ENCODE measurements around the gene DNAH6. TPM values are rescaled to one million over a fixed set of nuclear protein-coding genes. Genes with fewer than 3 reads are reported as not detected.
A peak's percentile ranks its signal among the peaks of the same experiment; 100 is the strongest.
"Not testable (repeated sequence)": the region's sequence is repeated elsewhere in the genome, so short reads cannot be mapped to it uniquely, and the experiment has no call there.

DNAH6 gene
- total and polyA plus RNA-seq, 10 of the 15 experiments (the other 5 are each of a cell fraction or from before 2014, with no cell fraction given) = 0.07 to 1.0 (median 0.29) TPM

GRCh38 chr2:84550916-84551315 is 34.6 kb downstream of the DNAH6 start (continued):
- TF ChIP-seq MYB (IDR thresholded peaks at IDR 0.05; ENCODE audit: borderline replicate concordance, low read depth, low read length) (no peak), BCL3 (IDR thresholded peaks at IDR 0.05; ENCODE audit: borderline replicate concordance, insufficient read depth, low read depth, low read length, poor library complexity, severe bottlenecking) (no peak), CBX3 (IDR thresholded peaks at IDR 0.05; ENCODE audit: borderline replicate concordance, low read depth) (no peak), RELA (IDR thresholded peaks at IDR 0.05; ENCODE audit: borderline replicate concordance, partially characterized antibody) (no peak)

- H3K27me3 ChIP-seq (replicated peaks in 1 of 2; ENCODE audit: control insufficient read depth in 2 of 2, insufficient read depth in 2 of 2, low read length in 1 of 2); H3K9ac ChIP-seq (ENCODE audit: control insufficient read depth, insufficient read depth, low read length); H3K4me3 ChIP-seq; intact Hi-C loops (cut with micrococcal nuclease; ENCODE audit: unreplicated experiment); SMC1A ChIA-PET (ENCODE audit: uncharacterized antibody, unreplicated experiment); H4K20me1 ChIP-seq (ENCODE audit: control insufficient read depth, insufficient read depth); H3K79me2 ChIP-seq (ENCODE audit: control insufficient read depth, insufficient read depth, low read length); POLR2A ChIA-PET; H3K9me3 ChIP-seq (replicated peaks; ENCODE audit: control insufficient read depth, insufficient read depth, low read length); RAD21 ChIA-PET (ENCODE audit: unreplicated experiment); ATAC-seq; H3K27ac ChIP-seq (ENCODE audit: control insufficient read depth, insufficient read depth); CTCF ChIA-PET; H3K4me2 ChIP-seq (ENCODE audit: control insufficient read depth, insufficient read depth); H3K4me1 ChIP-seq (ENCODE audit: control insufficient read depth, insufficient read depth, low read length); H3K36me3 ChIP-seq (ENCODE audit: control insufficient read depth in 2 of 2, insufficient read depth in 2 of 2, low read length in 1 of 2); BruUV-seq (replicated peaks); DNase-seq (ENCODE audit: low read depth, low spot score); in situ Hi-C loops (cut with MboI); H2AFZ ChIP-seq (ENCODE audit: control insufficient read depth, low read depth, low read length); FAIRE-seq: not testable (repeated sequence)
- WGBS (ENCODE audit: insufficient coverage, insufficient replicate concordance, low lambda C conversion rate, missing lambda C conversion rate) = 30% methylated on average over 6 of the region's 6 CpGs
Observed at GRCh38 chr2:84551526-84551925, 35.2 kb downstream of the DNAH6 start.

- FAIRE-seq (no peak), ATAC-seq (peak; percentile 49), DNase-seq (ENCODE audit: low read depth, low spot score) (no peak)
- H4K20me1 ChIP-seq (ENCODE audit: control insufficient read depth, insufficient read depth) = no peaks in the 10 kb centered on the region
- no peaks in the 10 kb centered on the region for H3K79me2 ChIP-seq (ENCODE audit: control insufficient read depth, insufficient read depth, low read length)
- no TSS peak for BruUV-seq (replicated peaks)
- POLR2A ChIA-PET = no interaction called here
- SMC1A ChIA-PET (ENCODE audit: uncharacterized antibody, unreplicated experiment) = no interaction called here
- no peaks in the 10 kb centered on the region for H3K36me3 ChIP-seq (ENCODE audit: control insufficient read depth in 2 of 2, insufficient read depth in 2 of 2, low read length in 1 of 2)
- H3K27me3 ChIP-seq (replicated peaks in 1 of 2; ENCODE audit: control insufficient read depth in 2 of 2, insufficient read depth in 2 of 2, low read length in 1 of 2) = no peaks in the 10 kb centered on the region
- RAD21 ChIA-PET (ENCODE audit: unreplicated experiment) = no interaction called here
- H3K9ac ChIP-seq (ENCODE audit: control insufficient read depth, insufficient read depth, low read length) = no peak overlapping the region
- WGBS (ENCODE audit: insufficient coverage, insufficient replicate concordance, low lambda C conversion rate, missing lambda C conversion rate) = 3% methylated on average over 3 of the region's 3 CpGs
- H3K9me3 ChIP-seq (replicated peaks; ENCODE audit: control insufficient read depth, insufficient read depth, low read length) = no peaks in the 10 kb centered on the region
- intact Hi-C loops (cut with micrococcal nuclease; ENCODE audit: unreplicated experiment) (no loop called here), in situ Hi-C loops (cut with MboI) (no loop called here)
- no peaks in the 10 kb centered on the region for H3K4me1 ChIP-seq (ENCODE audit: control insufficient read depth, insufficient read depth, low read length)
- CTCF ChIA-PET = no interaction called here
- H3K27ac ChIP-seq (ENCODE audit: control insufficient read depth, insufficient read depth) = no peak overlapping the region
- H3K4me2 ChIP-seq (ENCODE audit: control insufficient read depth, insufficient read depth) = no peak overlapping the region
- no peak overlapping the region for H3K4me3 ChIP-seq
- H2AFZ ChIP-seq (ENCODE audit: control insufficient read depth, low read depth, low read length) = no peak overlapping the region
- TF ChIP-seq ZNF622 (IDR thresholded peaks at IDR 0.05) (no peak), HDAC2 (IDR thresholded peaks at IDR 0.05) (no peak), CTCF (IDR thresholded peaks at IDR 0.05 in 2 of 3, conservative IDR thresholded peaks at IDR 0.05 in 1 of 3; ENCODE audit: control insufficient read depth in 2 of 3, extremely low read depth in 1 of 3, insufficient read depth in 1 of 3, low read depth in 3 of 3, low read length in 3 of 3) (no peak), JUNB (IDR thresholded peaks at IDR 0.05) (peak; percentile 82), ATF3 (IDR thresholded peaks at IDR 0.05; ENCODE audit: borderline replicate concordance, extremely low read depth, low read depth, low read length) (no peak), NR2C2 (IDR thresholded peaks at IDR 0.05; ENCODE audit: borderline replicate concordance, control insufficient read depth, insufficient read length, low read depth) (no peak), E2F4 (IDR thresholded peaks at IDR 0.05; ENCODE audit: low read depth, low read length) (no peak)
Observed at GRCh38 chr2:84556190-84556589, 39.9 kb downstream of the DNAH6 start.

All from GM12878 (cell line).